Measurements from ENCODE around the gene SLC49A3. TPM values are rescaled to one million over a fixed set of nuclear protein-coding genes. Genes with fewer than 3 reads are reported as not detected.
"Not testable (repeated sequence)": the region's sequence is repeated elsewhere in the genome, so short reads cannot be mapped to it uniquely, and the experiment has no call there.

Gene SLC49A3
- polyA plus RNA-seq, 1 donor (not counting 4 experiments of a cell fraction or from before 2014, with no cell fraction given), result 0.04 TPM

DNA sequence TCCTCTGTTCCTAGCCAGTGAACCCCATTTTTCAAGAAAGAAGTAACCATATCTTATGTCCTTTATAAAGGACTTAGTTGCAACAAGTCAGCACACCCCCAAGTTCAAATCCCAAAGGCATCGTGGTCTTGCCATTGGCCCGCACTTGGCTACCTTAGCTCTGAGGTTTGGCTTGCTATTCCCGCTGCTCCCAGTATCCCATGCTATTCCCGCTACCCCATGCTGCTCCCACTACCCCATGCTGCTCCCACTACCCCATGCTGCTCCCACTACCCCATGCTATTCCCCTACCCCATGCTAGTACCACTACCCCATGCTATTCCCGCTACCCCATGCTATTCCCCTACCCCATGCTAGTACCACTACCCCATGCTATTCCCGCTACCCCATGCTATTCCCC lies 20.7 kb downstream of the SLC49A3 start:
- H4K20me1 ChIP-seq (ENCODE audit: control insufficient read depth, extremely low read depth, insufficient read depth, low read length); H3K4me2 ChIP-seq (ENCODE audit: control insufficient read depth, extremely low read depth, insufficient read depth, low read depth, low read length); H3K9me3 ChIP-seq (ENCODE audit: control insufficient read depth, low read depth, low read length); H2AFZ ChIP-seq (ENCODE audit: control insufficient read depth, low read length); FAIRE-seq; H3K9me1 ChIP-seq (ENCODE audit: control insufficient read depth, extremely low read depth, insufficient read depth, low read length); H3K9ac ChIP-seq (ENCODE audit: control insufficient read depth, extremely low read depth, insufficient read depth, low read length); H3K79me2 ChIP-seq (ENCODE audit: control insufficient read depth, insufficient read depth, low read length); H3K27ac ChIP-seq (ENCODE audit: control insufficient read depth, insufficient read depth, low read length); H3K4me1 ChIP-seq (ENCODE audit: control insufficient read depth, extremely low read depth, insufficient read depth, low read length); DNase-seq (ENCODE audit: low read depth, low spot score); dilution Hi-C loops (cut with MboI; ENCODE audit: extremely low pct_ligation_motif_present, low sequenced_read_pairs); H3K4me3 ChIP-seq (ENCODE audit: control insufficient read depth in 2 of 3, extremely low read depth in 1 of 3, insufficient read depth in 2 of 3, low read depth in 1 of 3, low read length in 3 of 3): not testable (repeated sequence)
- Histone ChIP-seq H3K36me3 (ENCODE audit: control insufficient read depth in 2 of 2, extremely low read depth in 1 of 2, insufficient read depth in 2 of 2, low read length in 2 of 2) (peaks cover 12 to 16% of the 10 kb centered on the region in 2 experiments), H3K27me3 (ENCODE audit: control insufficient read depth, extremely low read depth, insufficient read depth, low read length) (peaks cover 12% of the 10 kb centered on the region)

GRCh38 chr4:667545-667925 lies 21.4 kb downstream of the SLC49A3 start:
- TF ChIP-seq EZH2 (IDR thresholded peaks at IDR 0.05; ENCODE audit: low read length), result no peak
- TF ChIP-seq CTCF (optimal IDR thresholded peaks at IDR 0.05 in 1 of 3, IDR thresholded peaks at IDR 0.05 in 1 of 3, conservative IDR thresholded peaks at IDR 0.05 in 1 of 3; ENCODE audit: extremely low read depth in 1 of 3, insufficient read depth in 2 of 3, low read length in 3 of 3), result no peak
- no peaks in the 10 kb centered on the region for H3K4me1 ChIP-seq (ENCODE audit: control insufficient read depth, extremely low read depth, insufficient read depth, low read length)
- H3K36me3 ChIP-seq (ENCODE audit: control insufficient read depth in 2 of 2, extremely low read depth in 1 of 2, insufficient read depth in 2 of 2, low read length in 2 of 2), result peaks cover 12 to 16% of the 10 kb centered on the region in 2 experiments
- dilution Hi-C loops (cut with MboI; ENCODE audit: extremely low pct_ligation_motif_present, low sequenced_read_pairs), result no loop called here
- no peak overlapping the region for H3K4me3 ChIP-seq (ENCODE audit: control insufficient read depth in 2 of 3, extremely low read depth in 1 of 3, insufficient read depth in 2 of 3, low read depth in 1 of 3, low read length in 3 of 3)
- DNase-seq (ENCODE audit: low read depth, low spot score), result no peak
- H2AFZ ChIP-seq (ENCODE audit: control insufficient read depth, low read length), result no peak overlapping the region
- no peak overlapping the region for H3K9ac ChIP-seq (ENCODE audit: control insufficient read depth, extremely low read depth, insufficient read depth, low read length)
- FAIRE-seq, result no peak
- H3K9me1 ChIP-seq (ENCODE audit: control insufficient read depth, extremely low read depth, insufficient read depth, low read length), result no peaks in the 10 kb centered on the region
- H3K9me3 ChIP-seq (ENCODE audit: control insufficient read depth, low read depth, low read length), result no peaks in the 10 kb centered on the region
- H3K27me3 ChIP-seq (ENCODE audit: control insufficient read depth, extremely low read depth, insufficient read depth, low read length), result peaks cover 18% of the 10 kb centered on the region
- H4K20me1 ChIP-seq (ENCODE audit: control insufficient read depth, extremely low read depth, insufficient read depth, low read length), result no peaks in the 10 kb centered on the region
- no peak overlapping the region for H3K4me2 ChIP-seq (ENCODE audit: control insufficient read depth, extremely low read depth, insufficient read depth, low read depth, low read length)
- H3K79me2 ChIP-seq (ENCODE audit: control insufficient read depth, insufficient read depth, low read length), result no peaks in the 10 kb centered on the region
- no peak overlapping the region for H3K27ac ChIP-seq (ENCODE audit: control insufficient read depth, insufficient read depth, low read length)

DNA sequence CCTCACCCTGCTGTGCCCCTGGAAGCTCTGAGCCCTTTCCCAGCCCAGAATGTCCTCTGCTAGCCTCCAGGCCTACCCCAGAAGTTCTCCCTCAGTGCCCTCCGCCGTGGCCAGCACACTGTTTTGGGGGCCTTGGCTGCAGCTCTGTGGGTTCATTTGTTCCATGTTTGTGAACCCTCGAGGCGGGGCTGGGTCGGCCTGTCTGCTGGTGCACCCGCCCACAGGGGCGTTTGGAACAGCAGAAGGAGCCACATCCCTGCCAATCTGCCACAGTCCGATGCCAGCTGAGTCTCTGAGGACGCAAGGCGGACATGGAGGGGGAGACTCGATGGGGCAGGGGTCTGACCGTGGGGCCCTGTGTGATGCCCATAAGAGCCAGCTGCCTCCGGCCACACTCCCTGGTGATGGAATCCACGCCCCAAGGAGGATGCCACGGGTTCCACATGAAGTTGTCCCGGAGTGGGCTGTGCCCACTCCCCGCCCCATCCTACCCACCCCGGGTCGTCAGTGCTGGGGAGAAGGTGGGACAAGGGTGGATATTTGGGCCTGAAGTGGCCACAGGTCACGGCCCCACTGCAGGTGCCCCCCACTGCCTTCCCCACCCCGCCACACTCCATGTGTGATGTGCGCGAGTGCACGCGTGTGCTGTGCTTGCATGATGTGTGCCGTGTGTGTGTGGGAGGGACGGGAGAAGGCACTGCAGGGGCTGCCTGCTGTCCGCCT lies 22.0 kb downstream of the SLC49A3 start:
- H3K9ac ChIP-seq (ENCODE audit: control insufficient read depth, extremely low read depth, insufficient read depth, low read length), result no peak overlapping the region
- H3K9me3 ChIP-seq (ENCODE audit: control insufficient read depth, low read depth, low read length), result no peaks in the 10 kb centered on the region
- dilution Hi-C loops (cut with MboI; ENCODE audit: extremely low pct_ligation_motif_present, low sequenced_read_pairs), result no loop called here
- H3K9me1 ChIP-seq (ENCODE audit: control insufficient read depth, extremely low read depth, insufficient read depth, low read length), result no peaks in the 10 kb centered on the region
- H3K4me3 ChIP-seq (ENCODE audit: control insufficient read depth in 2 of 3, extremely low read depth in 1 of 3, insufficient read depth in 2 of 3, low read depth in 1 of 3, low read length in 3 of 3), result no peak overlapping the region
- H2AFZ ChIP-seq (ENCODE audit: control insufficient read depth, low read length), result no peak overlapping the region
- FAIRE-seq (no peak), DNase-seq (ENCODE audit: low read depth, low spot score) (no peak)
- H3K36me3 ChIP-seq (ENCODE audit: control insufficient read depth in 2 of 2, extremely low read depth in 1 of 2, insufficient read depth in 2 of 2, low read length in 2 of 2), result peaks cover 10 to 11% of the 10 kb centered on the region in 2 experiments
- H3K4me2 ChIP-seq (ENCODE audit: control insufficient read depth, extremely low read depth, insufficient read depth, low read depth, low read length), result no peak overlapping the region
- H4K20me1 ChIP-seq (ENCODE audit: control insufficient read depth, extremely low read depth, insufficient read depth, low read length), result no peaks in the 10 kb centered on the region
- no peaks in the 10 kb centered on the region for H3K79me2 ChIP-seq (ENCODE audit: control insufficient read depth, insufficient read depth, low read length)
- TF ChIP-seq CTCF (optimal IDR thresholded peaks at IDR 0.05 in 1 of 3, IDR thresholded peaks at IDR 0.05 in 1 of 3, conservative IDR thresholded peaks at IDR 0.05 in 1 of 3; ENCODE audit: extremely low read depth in 1 of 3, insufficient read depth in 2 of 3, low read length in 3 of 3) (no peak), EZH2 (IDR thresholded peaks at IDR 0.05; ENCODE audit: low read length) (no peak)
- H3K4me1 ChIP-seq (ENCODE audit: control insufficient read depth, extremely low read depth, insufficient read depth, low read length), result no peaks in the 10 kb centered on the region
- no peak overlapping the region for H3K27ac ChIP-seq (ENCODE audit: control insufficient read depth, insufficient read depth, low read length)
- H3K27me3 ChIP-seq (ENCODE audit: control insufficient read depth, extremely low read depth, insufficient read depth, low read length), result peaks cover 18% of the 10 kb centered on the region
